Activated CD4-positive, alpha-beta memory T cell treated with anti-CD3 and anti-CD28 coated beads for 36 hours (primary cell): ENCODE data around the gene XPR1. TPM values are rescaled to one million over a fixed set of nuclear protein-coding genes. Genes with fewer than 3 reads are reported as not detected.

ENCODE experiments used
- CTCF ChIA-PET: fragments of 350-600 bp; sonication (Branson Sonifier 250); formaldehyde crosslinking; loops from one replicate; lab custom pipeline; 2021; ENCODE audit warnings: antibody characterized with exemption, inconsistent platforms; lab: Charles Lee
- POLR2A ChIA-PET: fragments of 350-600 bp; sonication (Branson Sonifier 250); formaldehyde crosslinking; loops from one replicate; lab custom pipeline; 2021; ENCODE audit warnings: antibody characterized with exemption; lab: Charles Lee
- DNase-seq: peaks from one replicate; pipeline ENCODE4 v3.0.0-alpha.2; 2020
- H3K27ac Mint-ChIP-seq: one replicate; pipeline ENCODE4 v1.8.0; 2021; ENCODE audit warnings: mixed read lengths
- H3K27me3 Mint-ChIP-seq: one replicate; pipeline ENCODE4 v1.8.0; 2021; ENCODE audit warnings: mixed read lengths
- H3K36me3 Mint-ChIP-seq: one replicate; pipeline ENCODE4 v1.8.0; 2021; ENCODE audit warnings: mixed read lengths
- H3K4me1 Mint-ChIP-seq: one replicate; pipeline ENCODE4 v1.8.0; 2021; ENCODE audit warnings: low read depth, mixed read lengths
- H3K4me3 Mint-ChIP-seq: one replicate; pipeline ENCODE4 v1.8.0; 2021; ENCODE audit warnings: mild to moderate bottlenecking, mixed read lengths
- H3K9me3 Mint-ChIP-seq: one replicate; pipeline ENCODE4 v1.8.0; 2021; ENCODE audit warnings: mixed read lengths
- intact Hi-C: fragments of 100-400 bp; cut with micrococcal nuclease; formaldehyde crosslinking; loops from one replicate; pipeline ENCODE4 v1.15.1; 2023
- total RNA-seq, 2 experiments: library from RNA; stranded (reverse); gene quantifications; one replicate each; pipeline ENCODE4 v1.2.3, GENCODE V29; 2021

Gene XPR1
- total RNA-seq, 2 experiments from 2014 or later: 17.9 to 18.4 TPM

GRCh38 chr1:180617774-180618395, 13.9 kb upstream of the XPR1 start:
- CTCF ChIA-PET: interaction anchor here (0.5 kb wide), 1 partner anchor 85 kb away, joined by 4 read pairs; no protein-coding TSS in a partner anchor
- Mint-ChIP-seq H3K4me1 (no peaks in the 10 kb centered on the region), H3K4me3 (no peak overlapping the region), H3K9me3 (no peaks in the 10 kb centered on the region), H3K27ac (no peak overlapping the region), H3K36me3 (no peaks in the 10 kb centered on the region), H3K27me3 (no peaks in the 10 kb centered on the region)
- POLR2A ChIA-PET: no interaction called here
- intact Hi-C loops: no loop called here
- no peak for DNase-seq

- CTCF ChIA-PET: no interaction called here
These were observed 11.2 kb upstream of the XPR1 start for GRCh38 chr1:180620581-180620980.

GRCh38 chr1:180622658-180623508, 8.9 kb upstream of the XPR1 start:
- Mint-ChIP-seq H3K27me3 (peaks cover 5% of the 10 kb centered on the region), H3K27ac (no peak overlapping the region), H3K4me3 (no peak overlapping the region), H3K36me3 (no peaks in the 10 kb centered on the region), H3K9me3 (no peaks in the 10 kb centered on the region), H3K4me1 (no peaks in the 10 kb centered on the region)
- ChIA-PET CTCF (no interaction called here), POLR2A (interaction anchor here (0.7 kb wide), 1 partner anchor 9 kb away, joined by 5 read pairs; the partner anchor contains the start of gene XPR1)
- intact Hi-C loops: no loop called here
- no peak for DNase-seq

More at GRCh38 chr1:180620581-180620980, 11.2 kb upstream of the XPR1 start:
- Mint-ChIP-seq H3K36me3 (no peaks in the 10 kb centered on the region), H3K4me1 (no peaks in the 10 kb centered on the region), H3K9me3 (no peaks in the 10 kb centered on the region), H3K4me3 (no peak overlapping the region), H3K27me3 (peaks cover 2% of the 10 kb centered on the region), H3K27ac (no peak overlapping the region)
- POLR2A ChIA-PET: no interaction called here
- no peak for DNase-seq
- intact Hi-C loops: no loop called here

- intact Hi-C loops: no loop called here
- POLR2A ChIA-PET: no interaction called here
- no peaks in the 10 kb centered on the region for H3K9me3 Mint-ChIP-seq
These were observed 8.1 kb upstream of the XPR1 start for GRCh38 chr1:180623579-180624347.

GRCh38 chr1:180626711-180627110, 5.1 kb upstream of the XPR1 start:
- no peak overlapping the region for H3K4me3 Mint-ChIP-seq
- no peaks in the 10 kb centered on the region for H3K36me3 Mint-ChIP-seq
- DNase-seq: no peak
- peaks cover 5% of the 10 kb centered on the region for H3K27me3 Mint-ChIP-seq
- no peak overlapping the region for H3K27ac Mint-ChIP-seq
- H3K9me3 Mint-ChIP-seq: no peaks in the 10 kb centered on the region
- intact Hi-C loops: no loop called here
- POLR2A ChIA-PET: no interaction called here
- peaks cover 4% of the 10 kb centered on the region for H3K4me1 Mint-ChIP-seq
- CTCF ChIA-PET: no interaction called here

More at GRCh38 chr1:180623579-180624347, 8.1 kb upstream of the XPR1 start:
- CTCF ChIA-PET: no interaction called here
- Mint-ChIP-seq H3K4me3 (no peak overlapping the region), H3K36me3 (no peaks in the 10 kb centered on the region), H3K27me3 (peaks cover 5% of the 10 kb centered on the region), H3K4me1 (no peaks in the 10 kb centered on the region), H3K27ac (no peak overlapping the region)
- no peak for DNase-seq

GRCh38 chr1:180627411-180627810, 4.4 kb upstream of the XPR1 start:
- Mint-ChIP-seq H3K27me3 (peaks cover 5% of the 10 kb centered on the region), H3K36me3 (no peaks in the 10 kb centered on the region), H3K4me1 (peaks cover 4% of the 10 kb centered on the region), H3K4me3 (no peak overlapping the region), H3K9me3 (no peaks in the 10 kb centered on the region), H3K27ac (no peak overlapping the region)
- intact Hi-C loops: no loop called here
- ChIA-PET POLR2A (no interaction called here), CTCF (no interaction called here)
- DNase-seq: no peak

- POLR2A ChIA-PET: no interaction called here
- Mint-ChIP-seq H3K27ac (no peak overlapping the region), H3K4me1 (peaks cover 4% of the 10 kb centered on the region), H3K4me3 (no peak overlapping the region), H3K36me3 (no peaks in the 10 kb centered on the region), H3K27me3 (peaks cover 5% of the 10 kb centered on the region), H3K9me3 (no peaks in the 10 kb centered on the region)
- CTCF ChIA-PET: no interaction called here
- no peak for DNase-seq
- intact Hi-C loops: no loop called here
These were observed 3.2 kb upstream of the XPR1 start for GRCh38 chr1:180628646-180629045.

GRCh38 chr1:180630408-180631193, 1.2 kb upstream of the XPR1 start:
- Mint-ChIP-seq H3K4me1 (peaks cover 4% of the 10 kb centered on the region), H3K9me3 (no peaks in the 10 kb centered on the region), H3K4me3 (no peak overlapping the region), H3K36me3 (no peaks in the 10 kb centered on the region), H3K27me3 (peaks cover 2% of the 10 kb centered on the region), H3K27ac (no peak overlapping the region)
- intact Hi-C loops: loop anchor here (1.0 to 10.0 kb wide), 9 partner anchors 128 to 767 kb away; partner anchors contain the start of genes ACBD6, STX6 and TOR1AIP1
- DNase-seq: no peak
- POLR2A ChIA-PET: no interaction called here
- CTCF ChIA-PET: interaction anchor here (0.6 to 3.4 kb wide), 4 partner anchors 12 to 430 kb away, joined by 3 to 20 read pairs (median 4); no protein-coding TSS in a partner anchor

GRCh38 chr1:180631194-180631765, 542 bp upstream of the XPR1 start:
- ChIA-PET POLR2A (interaction anchor here (1.0 to 1.2 kb wide), 2 partner anchors 8 to 21 kb away, joined by 3 to 5 read pairs; no protein-coding TSS in a partner anchor), CTCF (interaction anchor here (0.6 to 3.4 kb wide), 5 partner anchors 12 to 430 kb away, joined by 3 to 20 read pairs (median 4); no protein-coding TSS in a partner anchor)
- Mint-ChIP-seq H3K27ac (peak overlapping the region; percentile 82), H3K9me3 (no peaks in the 10 kb centered on the region), H3K4me1 (peaks cover 5% of the 10 kb centered on the region), H3K27me3 (peaks cover 1% of the 10 kb centered on the region), H3K4me3 (no peak overlapping the region), H3K36me3 (no peaks in the 10 kb centered on the region)
- DNase-seq: no peak
- intact Hi-C loops: loop anchor here (1.0 to 10.0 kb wide), 9 partner anchors 129 to 766 kb away; partner anchors contain the start of genes ACBD6, STX6 and TOR1AIP1

GRCh38 chr1:180632326-180633056, 669 bp downstream of the XPR1 start:
- intact Hi-C loops: loop anchor here (1.0 to 10.0 kb wide), 8 partner anchors 60 to 765 kb away; partner anchors contain the start of gene STX6
- H3K27me3 Mint-ChIP-seq: no peaks in the 10 kb centered on the region
- H3K4me3 Mint-ChIP-seq: no peak overlapping the region
- H3K36me3 Mint-ChIP-seq: no peaks in the 10 kb centered on the region
- H3K9me3 Mint-ChIP-seq: no peaks in the 10 kb centered on the region
- peak overlapping the region; percentile 82 for H3K27ac Mint-ChIP-seq
- POLR2A ChIA-PET: interaction anchor here (1.0 to 1.2 kb wide), 3 partner anchors 10 to 20 kb away, joined by 3 to 5 read pairs (median 3); no protein-coding TSS in a partner anchor
- peaks cover 5% of the 10 kb centered on the region for H3K4me1 Mint-ChIP-seq
- CTCF ChIA-PET: interaction anchor here (0.7 to 3.4 kb wide), 3 partner anchors 14 to 230 kb away, joined by 3 to 20 read pairs (median 3); no protein-coding TSS in a partner anchor
- peak; percentile 72 for DNase-seq
